ENCODE measurements around the gene ETFB.

- TF ChIP-seq, protein P1, sequence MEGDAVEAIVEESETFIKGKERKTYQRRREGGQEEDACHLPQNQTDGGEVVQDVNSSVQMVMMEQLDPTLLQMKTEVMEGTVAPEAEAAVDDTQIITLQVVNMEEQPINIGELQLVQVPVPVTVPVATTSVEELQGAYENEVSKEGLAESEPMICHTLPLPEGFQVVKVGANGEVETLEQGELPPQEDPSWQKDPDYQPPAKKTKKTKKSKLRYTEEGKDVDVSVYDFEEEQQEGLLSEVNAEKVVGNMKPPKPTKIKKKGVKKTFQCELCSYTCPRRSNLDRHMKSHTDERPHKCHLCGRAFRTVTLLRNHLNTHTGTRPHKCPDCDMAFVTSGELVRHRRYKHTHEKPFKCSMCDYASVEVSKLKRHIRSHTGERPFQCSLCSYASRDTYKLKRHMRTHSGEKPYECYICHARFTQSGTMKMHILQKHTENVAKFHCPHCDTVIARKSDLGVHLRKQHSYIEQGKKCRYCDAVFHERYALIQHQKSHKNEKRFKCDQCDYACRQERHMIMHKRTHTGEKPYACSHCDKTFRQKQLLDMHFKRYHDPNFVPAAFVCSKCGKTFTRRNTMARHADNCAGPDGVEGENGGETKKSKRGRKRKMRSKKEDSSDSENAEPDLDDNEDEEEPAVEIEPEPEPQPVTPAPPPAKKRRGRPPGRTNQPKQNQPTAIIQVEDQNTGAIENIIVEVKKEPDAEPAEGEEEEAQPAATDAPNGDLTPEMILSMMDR (IDR thresholded peaks at IDR 0.05) = no peak
- no peak for TF ChIP-seq POLR2A (IDR thresholded peaks at IDR 0.05)
Measured at GRCh38 chr19:51320280-51320657, 45.9 kb downstream of the ETFB start.
